Activated B cell treated with CpG ODN at 0.5 μM for 24 hours (primary cell): ENCODE data around the gene SECISBP2. TPM values are rescaled to one million over a fixed set of nuclear protein-coding genes. Genes with fewer than 3 reads are reported as not detected.

Source experiments
- ATAC-seq: fragments of 200-7000 bp; cut with Tn5 transposase; one replicate; pipeline ENCODE4 v1.10.0; 2021; ENCODE audit warnings: low read depth, mild to moderate bottlenecking, moderate library complexity
- CTCF ChIA-PET: fragments of 350-600 bp; sonication (Branson Sonifier 250); formaldehyde crosslinking; loops from one replicate; lab custom pipeline; 2021; ENCODE audit warnings: antibody characterized with exemption; lab: Charles Lee
- POLR2A ChIA-PET: fragments of 350-600 bp; sonication (Branson Sonifier 250); formaldehyde crosslinking; loops from one replicate; lab custom pipeline; 2021; ENCODE audit warnings: antibody characterized with exemption; lab: Charles Lee
- DNase-seq: peaks from one replicate; pipeline ENCODE4 v3.0.0; 2022
- H3K27ac Mint-ChIP-seq: one replicate; pipeline ENCODE4 v1.8.0; 2020; ENCODE audit warnings: mixed read lengths
- H3K27me3 Mint-ChIP-seq: one replicate; pipeline ENCODE4 v1.8.0; 2021; ENCODE audit warnings: mixed read lengths
- H3K36me3 Mint-ChIP-seq: one replicate; pipeline ENCODE4 v1.8.0; 2021; ENCODE audit warnings: low read depth, mixed read lengths
- H3K4me1 Mint-ChIP-seq: one replicate; pipeline ENCODE4 v1.8.0; 2021; ENCODE audit warnings: mixed read lengths
- H3K4me3 Mint-ChIP-seq: one replicate; pipeline ENCODE4 v1.8.0; 2020; ENCODE audit warnings: mild to moderate bottlenecking, mixed read lengths
- H3K9me3 Mint-ChIP-seq: one replicate; pipeline ENCODE4 v1.8.0; 2020; ENCODE audit warnings: mixed read lengths
- intact Hi-C: fragments of 100-400 bp; cut with micrococcal nuclease; formaldehyde crosslinking; loops from one replicate; pipeline ENCODE4 v1.15.1; 2024
- total RNA-seq: library from RNA; stranded (reverse); gene quantifications from 2 replicates; pipeline ENCODE4 v1.2.3, GENCODE V29; 2022
- TF ChIP-seq, protein P1 (sequence below): fragments of 200-600 bp; IDR thresholded peaks from one replicate; pipeline ENCODE4 v1.8.0; 2022; ENCODE audit warnings: antibody characterized with exemption, mild to moderate bottlenecking

The SECISBP2 gene
- total RNA-seq, 1 donor from 2014 or later, result 97.1 TPM

DNA sequence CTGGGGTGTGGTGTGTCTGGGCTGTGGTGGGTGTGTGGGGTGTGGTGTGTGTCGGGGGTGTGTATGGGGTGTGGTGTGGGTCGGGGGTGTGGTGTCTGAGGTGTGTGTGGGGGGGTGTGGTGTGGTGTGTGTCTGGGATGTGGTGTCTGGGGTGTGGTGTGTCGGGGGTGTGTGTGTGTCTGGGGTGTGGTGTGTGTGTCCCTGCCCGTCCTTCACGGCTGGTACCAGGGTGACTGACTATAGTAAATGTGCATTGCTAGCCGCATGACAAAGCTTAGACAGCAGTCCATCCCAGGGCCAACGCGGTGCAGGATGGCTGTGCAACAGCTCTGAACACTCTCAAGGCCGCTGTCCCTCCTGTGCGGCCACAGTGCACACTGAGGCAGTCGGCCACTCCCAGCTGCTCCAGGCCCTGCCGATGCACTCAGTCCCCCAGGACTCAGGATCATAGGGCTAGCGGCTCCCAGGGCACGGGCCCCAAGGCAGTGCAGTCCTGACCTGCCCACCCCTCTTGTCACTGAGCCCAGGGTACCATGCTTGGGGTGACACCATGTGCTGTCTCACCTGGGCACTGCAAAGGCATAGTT, 54.0 kb downstream of the SECISBP2 start:
- intact Hi-C loops, result loop anchor here (5.0 kb wide), 1 partner anchor 35 kb away; no protein-coding TSS in a partner anchor
- DNase-seq (no peak), ATAC-seq (no peak)
- Mint-ChIP-seq H3K36me3 (peaks cover 11% of the 10 kb centered on the region), H3K4me1 (peaks cover 28% of the 10 kb centered on the region), H3K27ac (no peak overlapping the region), H3K9me3 (no peaks in the 10 kb centered on the region), H3K4me3 (no peak overlapping the region), H3K27me3 (no peaks in the 10 kb centered on the region)
- ChIA-PET POLR2A (no interaction called here), CTCF (no interaction called here)
- TF ChIP-seq, protein P1, sequence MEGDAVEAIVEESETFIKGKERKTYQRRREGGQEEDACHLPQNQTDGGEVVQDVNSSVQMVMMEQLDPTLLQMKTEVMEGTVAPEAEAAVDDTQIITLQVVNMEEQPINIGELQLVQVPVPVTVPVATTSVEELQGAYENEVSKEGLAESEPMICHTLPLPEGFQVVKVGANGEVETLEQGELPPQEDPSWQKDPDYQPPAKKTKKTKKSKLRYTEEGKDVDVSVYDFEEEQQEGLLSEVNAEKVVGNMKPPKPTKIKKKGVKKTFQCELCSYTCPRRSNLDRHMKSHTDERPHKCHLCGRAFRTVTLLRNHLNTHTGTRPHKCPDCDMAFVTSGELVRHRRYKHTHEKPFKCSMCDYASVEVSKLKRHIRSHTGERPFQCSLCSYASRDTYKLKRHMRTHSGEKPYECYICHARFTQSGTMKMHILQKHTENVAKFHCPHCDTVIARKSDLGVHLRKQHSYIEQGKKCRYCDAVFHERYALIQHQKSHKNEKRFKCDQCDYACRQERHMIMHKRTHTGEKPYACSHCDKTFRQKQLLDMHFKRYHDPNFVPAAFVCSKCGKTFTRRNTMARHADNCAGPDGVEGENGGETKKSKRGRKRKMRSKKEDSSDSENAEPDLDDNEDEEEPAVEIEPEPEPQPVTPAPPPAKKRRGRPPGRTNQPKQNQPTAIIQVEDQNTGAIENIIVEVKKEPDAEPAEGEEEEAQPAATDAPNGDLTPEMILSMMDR, result no peak

DNA sequence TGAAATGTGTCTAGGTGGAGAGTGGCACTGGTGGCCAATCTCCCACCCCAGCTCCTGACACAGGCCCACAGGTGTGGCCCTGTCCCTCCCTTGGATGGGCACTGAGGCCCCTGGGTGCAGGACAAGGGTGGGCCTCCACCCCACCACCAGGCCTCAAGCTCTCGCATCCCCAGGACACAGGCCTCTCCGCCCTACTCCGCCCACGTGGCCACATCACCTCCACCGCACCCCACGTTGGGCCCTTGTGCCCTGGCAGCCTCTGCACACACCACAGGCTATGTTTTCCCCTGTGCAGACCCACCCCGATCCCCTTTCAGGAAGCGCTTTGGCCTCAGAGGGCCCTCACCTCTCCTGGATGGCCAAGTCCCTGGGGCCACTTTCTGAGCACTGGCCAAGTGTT, 54.7 kb downstream of the SECISBP2 start:
- intact Hi-C loops, result loop anchor here (5.0 kb wide), 1 partner anchor 34 kb away; no protein-coding TSS in a partner anchor
- Mint-ChIP-seq H3K27ac (peak overlapping the region; percentile 56), H3K4me1 (peaks cover 28% of the 10 kb centered on the region), H3K36me3 (peaks cover 18% of the 10 kb centered on the region), H3K4me3 (no peak overlapping the region), H3K9me3 (no peaks in the 10 kb centered on the region), H3K27me3 (no peaks in the 10 kb centered on the region)
- ATAC-seq (no peak), DNase-seq (no peak)
- TF ChIP-seq, protein P1, result no peak
- ChIA-PET POLR2A (no interaction called here), CTCF (interaction anchor here (1.5 kb wide), 1 partner anchor 176 kb away, joined by 9 read pairs; no protein-coding TSS in a partner anchor)

DNA sequence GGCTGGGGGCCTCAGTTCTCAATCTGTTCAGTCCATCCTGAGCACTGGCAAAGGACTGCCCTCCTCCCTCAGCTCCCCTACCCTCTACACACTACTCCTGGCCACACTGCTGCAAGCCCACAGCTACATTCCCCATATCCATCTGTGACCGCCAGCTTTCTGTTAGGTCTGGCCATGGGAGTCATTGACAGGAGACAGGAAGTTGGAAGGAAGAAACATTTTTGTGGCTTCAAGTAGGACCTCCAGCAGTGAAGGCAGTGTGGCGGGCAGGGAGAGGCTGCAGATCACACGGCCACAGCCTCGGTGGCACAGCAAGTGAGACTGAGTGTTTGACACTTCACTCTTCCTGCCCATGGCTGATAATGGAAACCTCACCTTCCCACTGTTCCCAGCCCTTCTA, 55.9 kb downstream of the SECISBP2 start:
- Mint-ChIP-seq H3K36me3 (peaks cover 30% of the 10 kb centered on the region), H3K27ac (no peak overlapping the region), H3K4me1 (peaks cover 28% of the 10 kb centered on the region), H3K27me3 (no peaks in the 10 kb centered on the region), H3K4me3 (no peak overlapping the region), H3K9me3 (no peaks in the 10 kb centered on the region)
- TF ChIP-seq, protein P1, result no peak
- CTCF ChIA-PET, result interaction anchor here (1.5 to 1.8 kb wide), 3 partner anchors 34 to 175 kb away, joined by 6 to 9 read pairs (median 7); no protein-coding TSS in a partner anchor
- ATAC-seq (no peak), DNase-seq (no peak)
- intact Hi-C loops, result loop anchor here (5.0 kb wide), 1 partner anchor 33 kb away; no protein-coding TSS in a partner anchor
- POLR2A ChIA-PET, result interaction anchor here (1.2 kb wide), 1 partner anchor 149 kb away, joined by 3 read pairs; no protein-coding TSS in a partner anchor

DNA sequence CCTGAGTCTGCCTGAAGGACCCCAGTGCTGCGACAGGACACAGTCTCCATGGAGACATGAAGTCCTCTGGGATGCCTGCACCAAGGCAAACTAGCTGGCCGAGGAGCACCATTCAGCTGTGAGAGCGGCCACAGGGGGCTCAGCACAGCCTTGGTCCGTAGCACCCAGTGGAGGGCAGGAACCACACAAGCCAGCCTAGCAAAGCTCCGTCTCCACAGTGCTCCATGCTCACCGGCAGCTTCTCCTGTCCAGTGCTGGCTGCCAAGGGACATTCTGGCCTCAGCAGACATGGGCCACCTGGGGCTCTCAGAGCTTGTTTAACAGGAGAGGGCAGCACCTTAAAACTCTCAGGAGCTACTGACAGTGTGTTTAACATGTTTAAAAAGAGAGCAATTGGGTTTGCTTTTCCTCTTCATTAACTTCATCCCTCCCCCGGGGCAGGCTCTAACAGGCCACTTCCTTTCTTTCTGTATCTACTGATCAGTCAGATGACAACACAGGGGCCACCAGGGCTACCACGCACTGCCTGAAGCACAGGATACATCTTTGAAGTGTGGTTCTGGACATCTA, 57.0 kb downstream of the SECISBP2 start:
- intact Hi-C loops, result loop anchor here (1.0 to 5.0 kb wide), 2 partner anchors 52 to 174 kb away; no protein-coding TSS in a partner anchor
- no peaks in the 10 kb centered on the region for H3K27me3 Mint-ChIP-seq
- ATAC-seq (peak; percentile 89), DNase-seq (no peak)
- TF ChIP-seq, protein P1, result no peak
- peak overlapping the region; percentile 89 for H3K27ac Mint-ChIP-seq
- CTCF ChIA-PET, result interaction anchor here (0.8 to 1.8 kb wide), 9 partner anchors 12 to 196 kb away, joined by 3 to 52 read pairs (median 4); no protein-coding TSS in a partner anchor
- H3K36me3 Mint-ChIP-seq, result peaks cover 36% of the 10 kb centered on the region
- H3K9me3 Mint-ChIP-seq, result no peaks in the 10 kb centered on the region
- POLR2A ChIA-PET, result interaction anchor here (0.6 to 2.3 kb wide), 9 partner anchors 8 to 174 kb away, joined by 3 to 6 read pairs (median 4); no protein-coding TSS in a partner anchor
- H3K4me3 Mint-ChIP-seq, result peak overlapping the region; percentile 55
- peaks cover 28% of the 10 kb centered on the region for H3K4me1 Mint-ChIP-seq

DNA sequence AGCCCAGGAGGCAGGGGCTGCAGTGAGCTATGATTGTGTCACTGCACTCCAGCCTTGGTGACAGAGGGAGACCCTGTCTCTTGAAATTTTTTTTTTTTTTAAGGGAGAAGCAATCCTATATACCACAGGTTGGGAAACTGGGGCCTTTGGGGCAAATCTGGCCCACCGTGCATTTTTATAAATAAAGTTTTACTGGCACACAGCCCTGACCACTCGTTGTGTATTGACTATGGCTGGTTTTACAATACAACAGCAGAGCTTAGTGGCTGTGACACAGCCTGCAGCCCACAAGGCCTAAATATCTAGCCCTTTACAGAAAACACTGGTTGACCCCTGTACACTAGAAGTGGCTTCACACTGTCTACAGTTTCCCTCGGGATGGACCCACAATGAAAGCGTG, 58.0 kb downstream of the SECISBP2 start:
- intact Hi-C loops, result loop anchor here (5.0 kb wide), 1 partner anchor 51 kb away; no protein-coding TSS in a partner anchor
- no peaks in the 10 kb centered on the region for H3K9me3 Mint-ChIP-seq
- H3K27ac Mint-ChIP-seq, result peak overlapping the region; percentile 59
- H3K27me3 Mint-ChIP-seq, result no peaks in the 10 kb centered on the region
- POLR2A ChIA-PET, result interaction anchor here (0.7 to 2.3 kb wide), 2 partner anchors 146 to 173 kb away, joined by 6 read pairs; no protein-coding TSS in a partner anchor
- DNase-seq (no peak), ATAC-seq (no peak)
- H3K4me1 Mint-ChIP-seq, result peaks cover 28% of the 10 kb centered on the region
- TF ChIP-seq, protein P1, result no peak
- CTCF ChIA-PET, result interaction anchor here (0.7 to 1.5 kb wide), 3 partner anchors 11 to 178 kb away, joined by 3 to 5 read pairs (median 3); no protein-coding TSS in a partner anchor
- H3K4me3 Mint-ChIP-seq, result no peak overlapping the region
- peaks cover 46% of the 10 kb centered on the region for H3K36me3 Mint-ChIP-seq
